GM12891 (cell line): ENCODE results near the gene SEMA4C.
"Not testable (repeated sequence)": the region's sequence is repeated elsewhere in the genome, so short reads cannot be mapped to it uniquely, and the experiment has no call there.

Experiments used
- DNase-seq: peaks from one replicate; pipeline ENCODE4 v3.0.0; 2011; ENCODE audit warnings: low spot score; ENCODE audit not compliant: insufficient read length
- FAIRE-seq: peaks from 2 replicates; lab custom pipeline; 2011; peaks lifted over from hg19 to GRCh38; lab: Jason Lieb, UNC
- PAX5 ChIP-seq: IDR thresholded peaks from 2 replicates; pipeline ENCODE4 v1.6.1; 2011; ENCODE audit warnings: low read length, moderate library complexity, mild to moderate bottlenecking; ENCODE audit not compliant: insufficient read depth, severe bottlenecking
- POLR2A ChIP-seq: IDR thresholded peaks from 2 replicates; pipeline ENCODE4 v1.6.1; 2011; ENCODE audit warnings: low read depth, low read length, control low read depth
- POLR2AphosphoS5 ChIP-seq: IDR thresholded peaks from 2 replicates; pipeline ENCODE4 v1.6.1; 2011; ENCODE audit warnings: low read depth, low read length, control low read depth
- POU2F2 ChIP-seq: IDR thresholded peaks from 2 replicates; pipeline ENCODE4 v1.6.1; 2011; ENCODE audit warnings: low read depth, mild to moderate bottlenecking, control low read depth, low read length, moderate library complexity
- SPI1 ChIP-seq: IDR thresholded peaks from 2 replicates; pipeline ENCODE4 v1.6.1; 2011; ENCODE audit warnings: low read depth, low read length, control low read depth
- TAF1 ChIP-seq: IDR thresholded peaks from 2 replicates; pipeline ENCODE4 v1.6.1; 2011; ENCODE audit warnings: low read depth, low read length, control low read depth

The SEMA4C gene

DNA sequence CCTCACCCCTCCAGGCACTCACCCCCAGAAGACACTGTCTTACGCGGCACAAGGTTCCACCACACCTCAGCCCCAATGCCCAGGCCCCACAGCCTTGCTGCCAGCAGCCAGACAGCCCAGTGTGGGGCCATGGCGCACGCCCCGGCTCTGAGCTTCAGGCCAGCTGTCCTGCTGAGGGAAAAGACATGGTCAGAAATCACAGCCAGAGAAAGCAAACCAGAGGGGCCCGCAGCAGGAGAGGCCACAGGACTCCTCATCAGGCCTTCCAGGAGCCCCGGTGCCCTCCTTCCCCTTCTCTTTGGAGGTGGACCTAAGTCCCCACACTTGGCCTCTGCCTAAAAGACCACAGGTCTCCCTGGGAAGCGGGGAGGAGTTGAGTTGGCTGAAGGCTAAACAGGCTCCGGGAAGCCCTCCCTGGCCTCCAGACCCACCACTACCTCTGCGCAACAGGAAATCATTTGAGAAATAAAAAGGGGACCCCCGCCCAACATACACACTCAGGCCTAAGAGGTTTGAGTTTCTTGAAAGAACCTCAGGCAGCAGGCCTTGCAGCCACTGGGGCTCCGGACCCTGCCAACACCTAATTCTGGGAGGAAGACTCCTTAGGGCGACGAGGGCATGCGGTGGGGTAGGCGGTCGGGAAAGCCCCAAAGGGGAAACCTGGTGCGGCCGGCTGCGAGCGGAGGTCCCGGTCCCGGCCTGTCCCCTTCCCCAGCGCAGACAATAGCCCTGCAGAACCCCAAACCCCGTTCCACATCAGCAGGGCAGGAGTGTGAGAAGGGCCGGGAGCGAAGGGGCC, 1.9 kb downstream of the SEMA4C start:
- FAIRE-seq (peak; percentile 59), DNase-seq (no peak)
- TF ChIP-seq POU2F2 (peak; percentile 63; the same call in 1 of the 2 replicates), SPI1 (no peak)

DNA sequence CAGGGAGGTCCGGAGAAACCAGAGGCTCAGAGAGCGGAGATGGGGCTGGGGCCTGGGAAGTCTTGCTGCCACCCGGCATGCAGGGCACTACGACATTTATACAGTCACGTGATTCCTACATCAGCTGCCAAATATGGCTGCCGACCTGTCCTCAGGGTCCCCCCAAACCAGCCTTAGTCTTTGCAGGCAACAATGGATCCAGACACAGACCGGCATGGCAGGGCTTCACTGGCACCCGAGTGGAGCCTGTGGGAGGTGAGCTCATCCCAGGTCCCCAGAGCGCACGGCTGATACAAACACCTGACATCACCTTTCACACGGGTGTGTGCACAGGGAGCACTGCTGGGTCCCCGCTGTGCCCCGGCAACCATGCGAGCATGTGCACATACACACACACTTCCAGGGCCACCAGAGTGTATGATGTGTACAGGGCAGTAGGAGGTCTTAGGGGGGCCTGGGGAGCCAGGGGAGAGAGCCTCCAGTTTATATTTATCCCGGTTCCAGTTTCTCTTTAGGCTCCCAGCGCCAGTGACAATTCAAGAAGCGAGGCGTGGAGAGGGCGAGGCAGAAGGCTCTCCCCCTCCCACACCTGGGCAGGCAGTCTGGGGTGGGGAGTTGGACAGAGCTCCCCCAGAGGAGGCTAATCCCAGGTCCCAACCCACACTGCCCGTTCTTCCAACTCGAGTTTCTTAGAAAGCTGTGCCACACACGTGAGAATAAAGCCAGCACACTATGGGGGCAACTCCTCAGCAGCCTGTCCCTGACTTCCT, 2.7 kb downstream of the SEMA4C start:
- FAIRE-seq = peak; percentile 73
- TF ChIP-seq TAF1 = no peak
- no peak for TF ChIP-seq POU2F2
- TF ChIP-seq PAX5 = no peak
- TF ChIP-seq SPI1 = no peak
- no peak for TF ChIP-seq POLR2AphosphoS5
- no peak for TF ChIP-seq POLR2A
- no peak for DNase-seq

DNA sequence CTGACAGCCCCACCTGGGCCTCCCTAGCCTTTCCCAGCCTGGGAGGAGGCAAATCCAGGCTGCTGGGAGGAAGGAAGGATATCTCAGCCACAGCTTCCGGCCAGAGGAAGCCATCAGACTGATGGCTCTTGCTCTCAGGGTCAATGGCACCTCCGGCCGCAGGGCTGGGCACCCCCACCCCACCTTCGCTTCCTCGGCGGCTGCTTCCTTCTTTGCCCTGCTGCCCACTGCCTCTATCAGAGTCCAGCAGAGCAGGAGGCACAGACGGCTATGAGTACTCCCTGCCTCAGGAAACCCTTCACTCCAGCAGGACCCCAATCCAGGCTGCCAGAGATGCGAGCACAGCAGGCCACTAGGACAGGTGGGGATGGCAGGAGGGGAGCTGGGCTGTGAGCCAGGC, 3.3 kb downstream of the SEMA4C start:
- FAIRE-seq = no peak
- DNase-seq = no peak
- TF ChIP-seq TAF1 (no peak), PAX5 (no peak), SPI1 (no peak), POLR2A (no peak), POU2F2 (no peak), POLR2AphosphoS5 (no peak)

DNA sequence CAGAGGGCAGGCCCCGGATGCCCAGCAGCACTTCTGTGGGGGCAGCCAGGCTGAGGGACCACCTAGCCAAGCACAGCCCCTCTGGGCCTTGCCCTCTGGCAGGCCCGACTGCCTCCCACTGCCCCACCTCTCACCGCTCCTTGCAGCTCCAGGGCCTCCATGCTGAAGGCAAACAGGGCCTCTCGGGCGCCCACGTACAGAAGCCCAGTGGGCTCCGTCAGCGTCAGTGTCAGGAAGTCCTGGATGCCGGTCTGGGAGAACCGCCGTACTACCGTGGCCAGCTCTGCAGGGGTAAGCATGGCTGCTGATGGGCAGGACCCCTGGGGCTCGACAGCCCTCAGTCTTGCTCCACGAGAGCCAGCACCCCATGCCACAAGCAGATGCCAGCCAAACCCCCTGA, 3.7 kb downstream of the SEMA4C start:
- no peak for FAIRE-seq
- no peak for DNase-seq
- no peak for TF ChIP-seq TAF1
- TF ChIP-seq POLR2A = no peak
- TF ChIP-seq PAX5 = no peak
- TF ChIP-seq SPI1 = no peak
- no peak for TF ChIP-seq POLR2AphosphoS5
- TF ChIP-seq POU2F2 = no peak

DNA sequence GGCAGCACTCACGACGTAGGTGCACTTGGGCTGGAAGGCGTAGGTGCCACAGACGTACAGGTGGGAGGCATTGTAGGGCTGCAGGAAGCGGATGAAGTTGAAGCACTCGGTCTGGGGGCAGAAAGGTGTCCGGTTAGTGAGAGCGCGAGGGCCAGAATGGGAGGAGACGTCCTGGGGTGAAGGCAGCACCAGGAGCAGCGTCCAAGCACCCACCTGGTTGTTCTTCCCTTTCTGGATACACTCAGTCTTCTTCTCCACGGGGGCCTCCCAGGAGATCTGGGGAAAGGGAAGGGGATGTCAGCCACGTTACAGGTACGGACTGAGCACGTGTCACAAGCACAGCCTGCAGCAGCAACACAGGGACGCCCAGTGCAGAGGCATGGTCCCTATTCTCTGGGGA, 4.2 kb downstream of the SEMA4C start:
- TF ChIP-seq TAF1 (no peak), POU2F2 (no peak), PAX5 (no peak), SPI1 (no peak), POLR2AphosphoS5 (no peak), POLR2A (no peak)
- DNase-seq = no peak
- FAIRE-seq = no peak

DNA sequence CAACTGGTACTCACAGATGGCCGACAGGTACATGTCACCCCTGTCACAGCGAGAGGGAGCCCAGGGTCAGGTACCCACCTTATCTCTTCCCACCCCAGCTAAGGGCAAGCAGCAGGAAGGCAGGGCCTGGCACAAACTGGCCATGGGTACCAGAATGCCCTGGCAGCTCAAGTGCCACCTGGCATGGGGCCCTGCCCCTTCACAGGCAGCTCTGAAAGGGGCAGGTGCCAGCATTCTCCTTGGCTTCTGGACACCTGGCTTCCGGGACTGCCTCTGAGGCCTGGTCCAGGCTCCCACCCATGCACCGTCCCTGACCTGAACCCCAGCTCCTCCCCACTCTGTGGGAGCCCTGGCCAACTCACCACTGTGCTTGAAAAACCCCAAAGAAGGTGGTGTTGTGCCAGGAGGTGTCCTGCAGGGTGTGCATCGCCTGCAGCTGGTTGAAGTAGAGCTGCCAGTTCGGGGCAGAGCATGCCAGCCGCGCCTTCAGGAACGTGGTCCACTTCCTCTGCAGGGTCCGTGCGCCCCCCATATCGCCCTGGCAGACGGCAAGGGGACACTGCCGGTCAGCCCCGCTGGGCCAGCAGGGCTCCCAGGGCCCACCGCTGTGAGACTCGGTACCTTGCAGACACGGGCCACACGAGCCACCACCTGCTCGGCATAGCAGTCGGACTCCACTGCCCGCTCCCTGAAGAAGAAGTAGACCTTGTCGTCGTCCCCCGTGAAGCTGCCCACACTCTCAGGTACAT, 5.4 kb downstream of the SEMA4C start:
- DNase-seq (no peak), FAIRE-seq (no peak)
- TF ChIP-seq POU2F2 (no peak), PAX5 (no peak), TAF1 (no peak)

DNA sequence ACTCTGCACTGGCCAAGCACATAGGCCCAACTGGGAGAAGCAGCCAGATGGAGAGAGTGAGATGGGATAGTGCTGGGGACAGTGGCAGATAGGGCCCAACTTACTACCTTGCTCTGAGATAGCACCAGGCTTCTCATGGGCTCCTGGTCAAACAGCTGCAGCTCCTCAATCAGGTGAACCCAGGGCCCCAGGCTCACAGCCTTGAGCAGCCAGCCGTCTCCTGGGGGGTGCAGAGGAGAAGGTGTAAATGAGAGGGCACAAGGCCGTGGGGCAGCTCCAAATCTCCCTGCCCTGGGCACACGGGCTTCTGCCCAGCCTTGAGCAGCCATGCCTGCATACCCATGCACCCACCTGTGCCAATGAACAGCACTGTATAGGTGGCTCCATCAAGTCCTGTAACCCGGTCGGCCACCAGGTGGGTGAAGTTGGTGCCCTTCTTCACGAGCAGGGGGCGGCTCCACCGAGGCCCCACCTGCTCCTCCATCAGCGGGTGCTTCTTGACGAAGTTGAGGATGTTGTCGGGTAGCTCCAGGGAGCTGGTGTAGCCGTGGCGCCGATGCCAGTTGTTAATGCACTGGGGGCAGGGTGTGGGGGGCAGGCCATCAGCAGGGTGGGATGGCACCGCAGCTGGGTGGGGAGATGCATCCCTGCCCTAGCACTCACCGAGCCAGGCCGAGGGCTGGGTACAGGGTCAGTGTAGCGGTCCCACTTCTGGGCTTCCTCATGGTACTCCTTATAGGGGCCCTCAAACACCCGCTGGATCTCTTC, 6.1 kb downstream of the SEMA4C start:
- TF ChIP-seq TAF1 = no peak
- FAIRE-seq (no peak), DNase-seq (no peak)

GRCh38 chr2:96863056-96863455, 6.8 kb downstream of the SEMA4C start:
- not testable (repeated sequence) for DNase-seq, FAIRE-seq

DNA sequence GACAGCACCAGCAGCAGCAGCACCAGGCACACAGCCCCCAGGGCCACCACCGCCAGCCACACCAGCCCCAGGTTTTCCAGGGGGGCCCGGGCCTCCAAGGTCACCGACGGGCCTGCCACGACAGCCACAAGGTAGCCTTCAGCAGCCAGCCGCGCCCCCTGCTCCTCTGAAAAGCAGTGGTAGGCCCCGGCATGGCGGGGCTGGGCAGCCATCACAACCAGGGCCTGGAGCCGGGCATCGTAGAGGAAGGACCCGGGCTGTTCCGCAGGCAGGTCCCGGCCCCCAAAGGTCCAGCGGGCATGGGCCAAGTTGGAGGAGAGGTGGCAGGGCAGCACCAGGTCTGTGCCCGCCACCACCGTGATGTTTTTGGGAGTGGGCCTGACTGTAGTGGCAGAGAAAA, 8.8 kb downstream of the SEMA4C start:
- TF ChIP-seq TAF1 (no peak), SPI1 (no peak)

More for the DNA sequence above, 8.8 kb downstream of the SEMA4C start:
- FAIRE-seq (no peak), DNase-seq (no peak)
